Endometrium (tissue), 2 donors: Measurements from ENCODE around the gene SNHG17.
"Not testable (repeated sequence)": the region's sequence is repeated elsewhere in the genome, so short reads cannot be mapped to it uniquely, and the experiment has no call there.

Source experiments
- FAIRE-seq: peaks from 2 replicates; lab custom pipeline; 2012; peaks lifted over from hg19 to GRCh38; lab: Jason Lieb, UNC
- donor health status: control.
- donor health status: control.

SNHG17 gene

GRCh38 chr20:38447251-38447661 lies 12.1 kb upstream of the SNHG17 start:
- no peak for FAIRE-seq

GRCh38 chr20:38446441-38447209 lies 11.5 kb upstream of the SNHG17 start:
- no peak for FAIRE-seq

- no peak for FAIRE-seq
Measured at GRCh38 chr20:38445901-38446425, 10.8 kb upstream of the SNHG17 start.

GRCh38 chr20:38445381-38445796 lies 10.3 kb upstream of the SNHG17 start:
- no peak for FAIRE-seq

- no peak for FAIRE-seq
Measured at GRCh38 chr20:38441916-38442315, 6.8 kb upstream of the SNHG17 start.

- FAIRE-seq = not testable (repeated sequence)
Measured at GRCh38 chr20:38441110-38441509, 6.0 kb upstream of the SNHG17 start.

- FAIRE-seq = no peak
Measured at GRCh38 chr20:38437796-38438195, 2.7 kb upstream of the SNHG17 start.

GRCh38 chr20:38435555-38435939 lies 419 bp upstream of the SNHG17 start:
- no peak for FAIRE-seq

- no peak for FAIRE-seq
Measured at GRCh38 chr20:38434301-38434741, 807 bp downstream of the SNHG17 start.

GRCh38 chr20:38433304-38433972 lies 1.7 kb downstream of the SNHG17 start:
- no peak for FAIRE-seq

- FAIRE-seq = not testable (repeated sequence)
Measured at GRCh38 chr20:38432870-38433269, 2.3 kb downstream of the SNHG17 start.

GRCh38 chr20:38432292-38432691 lies 2.8 kb downstream of the SNHG17 start:
- FAIRE-seq = no peak

GRCh38 chr20:38430679-38431325 lies 4.3 kb downstream of the SNHG17 start:
- FAIRE-seq = no peak

GRCh38 chr20:38429301-38429700 lies 5.8 kb downstream of the SNHG17 start:
- no peak for FAIRE-seq

GRCh38 chr20:38428800-38429199 lies 6.3 kb downstream of the SNHG17 start:
- FAIRE-seq = no peak

GRCh38 chr20:38427655-38428023 lies 7.5 kb downstream of the SNHG17 start:
- no peak for FAIRE-seq

- no peak for FAIRE-seq
Measured at GRCh38 chr20:38426006-38426897, 8.9 kb downstream of the SNHG17 start.

- FAIRE-seq = no peak
Measured at GRCh38 chr20:38424401-38424800, 10.7 kb downstream of the SNHG17 start.

- no peak for FAIRE-seq
Measured at GRCh38 chr20:38423541-38423940, 11.6 kb downstream of the SNHG17 start.

- no peak for FAIRE-seq
Measured at GRCh38 chr20:38421915-38422314, 13.2 kb downstream of the SNHG17 start.

- no peak for FAIRE-seq
Measured at GRCh38 chr20:38420388-38421085, 14.6 kb downstream of the SNHG17 start.
